HG03159 (cell line): Measurements from ENCODE around the gene SVEP1.

Experiments
- ATAC-seq: cut with Tn5 transposase; IDR thresholded peaks from one replicate; pipeline ENCODE4 v1.9.1; 2021; ENCODE audit warnings: mild to moderate bottlenecking, moderate library complexity; ENCODE audit not compliant: unreplicated experiment

Gene SVEP1

GRCh38 chr9:110328763-110329162 is 250.8 kb downstream of the SVEP1 start:
- ATAC-seq: no peak

DNA sequence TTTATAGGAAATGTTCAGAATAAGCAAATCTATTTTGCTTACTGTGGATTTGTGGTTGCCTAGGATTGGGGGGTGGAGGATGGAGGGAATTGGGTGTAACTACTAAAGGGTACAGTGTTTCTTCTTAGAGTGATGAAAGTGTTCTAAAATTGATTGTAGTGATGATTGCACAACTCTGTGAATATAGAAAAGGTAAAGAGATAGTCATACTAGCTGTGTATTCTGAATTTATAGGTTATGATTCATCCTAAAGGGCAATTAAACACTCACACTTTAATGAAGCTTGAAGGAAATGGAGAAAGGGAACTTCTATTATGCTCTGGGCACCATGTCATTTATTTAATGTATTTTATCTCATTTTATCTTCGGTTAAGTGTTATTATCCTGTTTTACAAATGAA is 251.8 kb downstream of the SVEP1 start:
- ATAC-seq: no peak

DNA sequence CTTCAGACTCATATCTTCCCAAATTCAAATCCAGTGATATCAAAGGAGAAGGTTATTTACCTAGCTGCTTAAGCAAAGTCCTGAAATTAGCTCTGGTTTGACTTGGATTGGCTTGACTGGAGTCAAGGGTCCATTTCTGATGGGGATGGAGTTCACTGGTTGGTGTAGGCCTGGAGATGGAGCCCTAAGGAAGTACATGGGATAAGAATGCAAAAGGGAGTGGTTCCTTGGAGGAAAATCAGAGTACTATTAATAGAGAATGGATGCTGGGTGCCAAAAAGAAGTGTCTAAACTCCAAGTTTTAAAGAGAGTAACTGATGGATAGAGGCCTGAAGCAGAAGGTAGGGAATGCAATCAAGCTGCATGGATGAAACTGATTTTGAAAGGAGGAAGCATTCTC is 255.7 kb downstream of the SVEP1 start:
- ATAC-seq: no peak

- ATAC-seq: no peak
These were observed 258.7 kb downstream of the SVEP1 start for GRCh38 chr9:110320651-110321445.

- ATAC-seq: no peak
These were observed 259.6 kb downstream of the SVEP1 start for GRCh38 chr9:110319781-110320492.

DNA sequence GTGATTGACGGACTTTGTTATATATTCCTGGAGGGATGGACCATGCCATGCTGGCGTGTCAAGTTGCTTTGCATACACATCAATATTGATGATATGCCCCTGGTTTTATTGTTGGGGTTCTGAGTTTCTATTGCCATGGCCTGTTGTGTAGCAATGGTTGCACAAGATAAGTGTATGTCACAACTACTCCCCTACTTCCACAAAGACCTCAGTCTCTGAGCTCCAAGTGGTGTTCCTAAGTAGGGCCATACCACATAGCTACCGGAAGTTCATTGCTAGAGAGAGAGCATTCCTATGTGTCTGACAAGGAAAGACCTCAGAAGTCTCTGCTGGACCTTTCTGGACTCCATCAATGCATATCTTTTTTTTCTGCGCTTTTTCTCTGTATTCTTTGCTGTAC is 261.6 kb downstream of the SVEP1 start:
- ATAC-seq: no peak

DNA sequence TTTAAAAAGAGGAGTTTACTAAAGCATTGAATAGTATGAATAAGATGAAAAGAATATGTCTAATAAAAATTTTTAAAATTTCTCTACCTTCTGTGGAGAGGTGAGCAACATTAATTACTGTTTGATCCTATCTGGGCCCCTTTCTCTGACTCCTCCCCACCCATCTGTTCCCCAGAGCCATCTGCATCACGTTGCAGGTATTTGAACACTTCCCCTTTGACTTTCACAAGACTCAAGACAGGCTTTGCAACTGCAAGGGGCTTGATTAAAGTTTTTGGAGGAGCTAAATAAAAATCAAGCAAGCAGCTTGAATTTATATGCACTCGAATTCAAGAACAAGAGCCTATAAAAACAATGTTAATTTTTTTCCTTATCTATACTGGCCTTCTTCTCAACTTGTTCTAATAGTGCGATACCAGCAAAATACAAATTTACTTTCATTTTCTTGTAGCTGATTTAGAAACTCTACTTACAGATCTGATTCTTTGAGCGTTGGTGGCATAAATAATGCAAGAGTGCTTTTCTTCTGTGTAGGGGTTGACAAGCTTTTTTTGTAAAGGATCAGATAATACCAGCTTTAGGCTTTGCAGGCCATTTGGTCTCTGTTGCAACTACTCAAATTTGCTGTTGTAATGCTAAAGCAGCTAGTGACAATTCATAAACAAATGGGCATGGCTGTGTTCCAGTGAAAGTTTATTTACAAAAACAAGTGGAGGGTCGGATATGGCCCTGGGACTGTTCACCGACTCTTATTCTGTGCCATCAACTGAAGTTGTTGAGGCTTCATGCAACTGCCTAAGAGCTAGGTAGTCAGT is 263.1 kb downstream of the SVEP1 start:
- ATAC-seq: peak; percentile 100
